Ovary (tissue), 3 donors: ENCODE data around the gene ADAMTS5.

Source experiments
- CTCF ChIP-seq, 3 donors: fragments of 450-650 bp in 2 of 3; fragments of 200-600 bp in 1 of 3; IDR thresholded peaks; one replicate each; pipeline versions ENCODE4 v1.5.1 to v1.8.0; 2016 to 2022; ENCODE audit warnings: antibody characterized with exemption in 3 of 3, mild to moderate bottlenecking in 1 of 3
- EP300 ChIP-seq: sonication (generic); formaldehyde crosslinking; IDR thresholded peaks from one replicate; pipeline ENCODE4 v1.6.1; 2017; ENCODE audit warnings: antibody characterized with exemption
- POLR2A ChIP-seq: fragments of 450-650 bp; IDR thresholded peaks from one replicate; pipeline ENCODE4 v1.6.1; 2017; ENCODE audit warnings: antibody characterized with exemption, mild to moderate bottlenecking, moderate library complexity
- donor health status: DM: no; HTN: no; CAD: no.

GRCh38 chr21:26965907-26966581 lies 844 bp downstream of the ADAMTS5 start:
- TF ChIP-seq POLR2A = no peak
- peak in 1 of 3 donors; percentile 15 for TF ChIP-seq CTCF (IDR thresholded peaks at IDR 0.05)
- no peak for TF ChIP-seq EP300
